ENCODE results near the gene CLEC2L.

The CLEC2L gene

GRCh38 chr7:139563856-139564255 lies 40.4 kb downstream of the CLEC2L start:
- Histone ChIP-seq H3F3A (ENCODE audit: insufficient read depth) (no peaks in the 10 kb centered on the region), H3K79me2 (ENCODE audit: insufficient read depth, low read length) (no peaks in the 10 kb centered on the region), H3K9me2 (replicated peaks; ENCODE audit: insufficient read depth, low read length) (no peaks in the 10 kb centered on the region), H2AFZ (ENCODE audit: low read depth, low read length, severe bottlenecking) (no peak overlapping the region), H3K4me2 (ENCODE audit: low read depth, low read length, poor library complexity, severe bottlenecking) (no peak overlapping the region), H3K36me3 (ENCODE audit: low read length) (no peaks in the 10 kb centered on the region), H4K20me1 (ENCODE audit: low read depth, low read length) (no peaks in the 10 kb centered on the region), H3K27me3 (ENCODE audit: low read length) (no peaks in the 10 kb centered on the region), H3K9me3 (ENCODE audit: insufficient read depth, low read length) (no peaks in the 10 kb centered on the region), H3K27ac (ENCODE audit: low read depth, low read length) (no peak overlapping the region), H3K4me3 (ENCODE audit: insufficient read depth, low read length, poor library complexity, severe bottlenecking) (no peak overlapping the region), H3K9ac (ENCODE audit: low read length) (no peak overlapping the region)
- TF ChIP-seq, protein P1, sequence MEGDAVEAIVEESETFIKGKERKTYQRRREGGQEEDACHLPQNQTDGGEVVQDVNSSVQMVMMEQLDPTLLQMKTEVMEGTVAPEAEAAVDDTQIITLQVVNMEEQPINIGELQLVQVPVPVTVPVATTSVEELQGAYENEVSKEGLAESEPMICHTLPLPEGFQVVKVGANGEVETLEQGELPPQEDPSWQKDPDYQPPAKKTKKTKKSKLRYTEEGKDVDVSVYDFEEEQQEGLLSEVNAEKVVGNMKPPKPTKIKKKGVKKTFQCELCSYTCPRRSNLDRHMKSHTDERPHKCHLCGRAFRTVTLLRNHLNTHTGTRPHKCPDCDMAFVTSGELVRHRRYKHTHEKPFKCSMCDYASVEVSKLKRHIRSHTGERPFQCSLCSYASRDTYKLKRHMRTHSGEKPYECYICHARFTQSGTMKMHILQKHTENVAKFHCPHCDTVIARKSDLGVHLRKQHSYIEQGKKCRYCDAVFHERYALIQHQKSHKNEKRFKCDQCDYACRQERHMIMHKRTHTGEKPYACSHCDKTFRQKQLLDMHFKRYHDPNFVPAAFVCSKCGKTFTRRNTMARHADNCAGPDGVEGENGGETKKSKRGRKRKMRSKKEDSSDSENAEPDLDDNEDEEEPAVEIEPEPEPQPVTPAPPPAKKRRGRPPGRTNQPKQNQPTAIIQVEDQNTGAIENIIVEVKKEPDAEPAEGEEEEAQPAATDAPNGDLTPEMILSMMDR (IDR thresholded peaks at IDR 0.05; ENCODE audit: insufficient read depth, low read length, poor library complexity, severe bottlenecking) = no peak
- no peak for TF ChIP-seq EZH2phosphoT487 (conservative IDR thresholded peaks at IDR 0.05; ENCODE audit: low read length)

DNA sequence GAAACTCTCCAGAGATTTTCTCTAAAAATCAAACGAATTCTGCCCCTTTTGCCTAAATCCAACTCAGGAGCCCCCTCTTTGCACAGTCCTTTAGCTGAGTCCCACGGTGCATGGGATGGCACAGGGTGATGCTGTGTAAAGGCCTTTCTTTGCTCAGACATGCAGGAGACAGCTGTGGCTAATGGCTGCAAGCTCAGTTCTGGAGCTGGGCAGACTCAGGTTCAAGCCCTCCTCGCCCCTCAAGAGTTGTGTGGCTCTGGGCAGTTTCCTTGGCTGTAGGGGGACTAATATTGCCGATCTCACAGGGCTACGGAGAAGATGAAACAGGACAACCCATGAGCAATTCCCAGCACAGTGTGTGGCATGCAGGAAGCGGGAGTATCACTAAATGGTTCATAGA lies 42.6 kb downstream of the CLEC2L start:
- Histone ChIP-seq H3K4me2 (ENCODE audit: low read depth, low read length, poor library complexity, severe bottlenecking) (no peak overlapping the region), H4K20me1 (ENCODE audit: low read depth, low read length) (no peaks in the 10 kb centered on the region), H3K27me3 (ENCODE audit: low read length) (no peaks in the 10 kb centered on the region), H3K9me3 (ENCODE audit: insufficient read depth, low read length) (no peaks in the 10 kb centered on the region), H3K27ac (ENCODE audit: low read depth, low read length) (no peak overlapping the region), H3F3A (ENCODE audit: insufficient read depth) (no peaks in the 10 kb centered on the region), H3K9ac (ENCODE audit: low read length) (no peak overlapping the region), H2AFZ (ENCODE audit: low read depth, low read length, severe bottlenecking) (no peak overlapping the region), H3K9me2 (replicated peaks; ENCODE audit: insufficient read depth, low read length) (no peaks in the 10 kb centered on the region), H3K79me2 (ENCODE audit: insufficient read depth, low read length) (no peaks in the 10 kb centered on the region), H3K4me3 (ENCODE audit: insufficient read depth, low read length, poor library complexity, severe bottlenecking) (no peak overlapping the region), H3K36me3 (ENCODE audit: low read length) (no peaks in the 10 kb centered on the region)
- no peak for TF ChIP-seq EZH2phosphoT487 (conservative IDR thresholded peaks at IDR 0.05; ENCODE audit: low read length)

DNA sequence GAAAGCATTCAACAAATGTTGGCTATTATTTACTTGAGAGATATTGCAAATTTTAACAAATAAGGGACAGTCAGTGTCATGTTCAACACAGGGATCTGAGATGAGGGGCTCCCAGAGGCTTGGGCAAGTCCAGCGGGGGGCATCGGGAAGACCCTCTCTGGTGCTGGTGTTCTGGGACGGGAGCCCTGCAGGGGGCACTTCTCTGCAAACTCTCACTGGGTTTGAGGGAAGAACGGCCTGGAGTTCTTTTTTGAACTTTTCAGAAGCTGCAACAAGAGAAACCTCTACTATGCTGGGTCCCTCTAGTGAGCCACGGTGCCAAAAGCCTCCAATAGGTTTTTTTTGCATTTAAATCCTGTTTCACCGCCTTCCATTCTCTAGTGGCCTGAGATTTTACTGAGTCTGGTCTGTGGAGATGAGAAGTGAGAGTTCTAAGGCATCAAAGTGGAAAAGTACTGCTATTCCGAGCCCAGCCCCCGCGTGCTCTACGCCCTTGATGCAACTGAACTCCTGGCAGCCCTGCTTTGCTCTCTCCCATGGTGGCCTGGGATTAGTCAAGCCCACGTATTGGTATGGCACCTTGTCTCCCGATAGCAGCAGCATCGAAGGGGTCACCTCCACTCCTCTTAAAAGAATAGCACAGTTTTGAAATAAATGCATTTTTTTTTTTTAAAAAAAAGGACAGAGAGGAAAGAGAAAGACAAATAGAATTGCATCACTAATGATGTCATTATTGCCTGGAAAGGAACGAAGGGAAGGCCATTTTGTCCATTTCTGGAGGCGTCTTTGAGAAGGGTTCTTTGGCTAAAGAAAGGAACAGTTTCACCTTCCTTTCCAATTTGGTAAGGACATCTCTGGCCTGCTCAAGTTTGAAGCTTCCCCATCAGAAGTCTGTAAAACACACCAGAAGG lies 43.5 kb downstream of the CLEC2L start:
- H3K9me3 ChIP-seq (ENCODE audit: insufficient read depth, low read length) = no peaks in the 10 kb centered on the region
- no peaks in the 10 kb centered on the region for H3K79me2 ChIP-seq (ENCODE audit: insufficient read depth, low read length)
- no peaks in the 10 kb centered on the region for H4K20me1 ChIP-seq (ENCODE audit: low read depth, low read length)
- no peak overlapping the region for H3K4me2 ChIP-seq (ENCODE audit: low read depth, low read length, poor library complexity, severe bottlenecking)
- no peak overlapping the region for H3K9ac ChIP-seq (ENCODE audit: low read length)
- H3K36me3 ChIP-seq (ENCODE audit: low read length) = no peaks in the 10 kb centered on the region
- no peak overlapping the region for H2AFZ ChIP-seq (ENCODE audit: low read depth, low read length, severe bottlenecking)
- TF ChIP-seq, protein P1 (IDR thresholded peaks at IDR 0.05; ENCODE audit: insufficient read depth, low read length, poor library complexity, severe bottlenecking) = no peak
- TF ChIP-seq EZH2phosphoT487 (conservative IDR thresholded peaks at IDR 0.05; ENCODE audit: low read length) = no peak
- no peaks in the 10 kb centered on the region for H3K27me3 ChIP-seq (ENCODE audit: low read length)
- no peaks in the 10 kb centered on the region for H3F3A ChIP-seq (ENCODE audit: insufficient read depth)
- H3K27ac ChIP-seq (ENCODE audit: low read depth, low read length) = no peak overlapping the region
- H3K9me2 ChIP-seq (replicated peaks; ENCODE audit: insufficient read depth, low read length) = no peaks in the 10 kb centered on the region
- no peak overlapping the region for H3K4me3 ChIP-seq (ENCODE audit: insufficient read depth, low read length, poor library complexity, severe bottlenecking)
